ELR (cell line): ENCODE results near the gene TREML4.
"Not testable (repeated sequence)": the region's sequence is repeated elsewhere in the genome, so short reads cannot be mapped to it uniquely, and the experiment has no call there.

Source experiments
- DNase-seq: peaks from one replicate; pipeline ENCODE4 v3.0.0-alpha.2; 2015; ENCODE audit warnings: low read depth

The TREML4 gene

GRCh38 chr6:41228096-41228495 lies at the start of gene TREML4:
TSS of gene TREML4 (plus strand) at chr6:41228349. CDS start at chr6:41228428, 79 bp downstream.
- no peak for DNase-seq

GRCh38 chr6:41179163-41179562 lies 49.0 kb upstream of the TREML4 start:
- no peak for DNase-seq

GRCh38 chr6:41181566-41181965 lies 46.6 kb upstream of the TREML4 start:
- DNase-seq: no peak

GRCh38 chr6:41182069-41183034 lies 45.8 kb upstream of the TREML4 start:
- peak; percentile 71 for DNase-seq

- no peak for DNase-seq
These were observed 43.4 kb upstream of the TREML4 start for GRCh38 chr6:41184761-41185160.

- no peak for DNase-seq
These were observed 42.1 kb upstream of the TREML4 start for GRCh38 chr6:41186031-41186562.

- DNase-seq: no peak
These were observed 39.9 kb upstream of the TREML4 start for GRCh38 chr6:41187924-41188886.

GRCh38 chr6:41189046-41189445 lies 39.1 kb upstream of the TREML4 start:
- not testable (repeated sequence) for DNase-seq

- DNase-seq: no peak
These were observed 38.2 kb upstream of the TREML4 start for GRCh38 chr6:41189967-41190366.

GRCh38 chr6:41190791-41191190 lies 37.4 kb upstream of the TREML4 start:
- DNase-seq: no peak

GRCh38 chr6:41191569-41191968 lies 36.6 kb upstream of the TREML4 start:
- peak; percentile 36 for DNase-seq

GRCh38 chr6:41193171-41193734 lies 34.9 kb upstream of the TREML4 start:
- DNase-seq: no peak

GRCh38 chr6:41193884-41194283 lies 34.3 kb upstream of the TREML4 start:
- DNase-seq: no peak

- no peak for DNase-seq
These were observed 33.8 kb upstream of the TREML4 start for GRCh38 chr6:41194386-41194785.

GRCh38 chr6:41197234-41197633 lies 30.9 kb upstream of the TREML4 start:
- DNase-seq: no peak

GRCh38 chr6:41199552-41200246 lies 28.4 kb upstream of the TREML4 start:
- no peak for DNase-seq

- peak; percentile 7 for DNase-seq
These were observed 27.8 kb upstream of the TREML4 start for GRCh38 chr6:41200296-41200900.

- no peak for DNase-seq
These were observed 27.0 kb upstream of the TREML4 start, which contains the start of gene TREML2 for GRCh38 chr6:41200901-41201763. TSS of gene TREML2 (minus strand) at chr6:41201149. CDS start at chr6:41201008, 141 bp downstream.

- DNase-seq: no peak
These were observed 26.4 kb upstream of the TREML4 start for GRCh38 chr6:41201764-41202173.

GRCh38 chr6:41204156-41204555 lies 24.0 kb upstream of the TREML4 start:
- no peak for DNase-seq
